HG03521 (cell line): Measurements from ENCODE around the gene LIME1.

Experiments used
- ATAC-seq: cut with Tn5 transposase; IDR thresholded peaks from one replicate; pipeline ENCODE4 v1.9.1; 2021; ENCODE audit warnings: mild to moderate bottlenecking, moderate library complexity; ENCODE audit not compliant: unreplicated experiment

Gene LIME1

GRCh38 chr20:63737945-63738686 is 1.7 kb downstream of the LIME1 start:
- ATAC-seq, result no peak

- no peak for ATAC-seq
Measured at GRCh38 chr20:63738687-63739129, 2.2 kb downstream of the LIME1 start.

- ATAC-seq, result peak; percentile 52
Measured at GRCh38 chr20:63739130-63740069, 2.9 kb downstream of the LIME1 start, which contains the start of gene SLC2A4RG. Gene SLC2A4RG, plus strand, starts transcription at chr20:63739776. Its CDS starts 137 bp downstream, at chr20:63739913.

GRCh38 chr20:63740070-63740626 is 3.7 kb downstream of the LIME1 start:
- peak; percentile 14 for ATAC-seq

- no peak for ATAC-seq
Measured at GRCh38 chr20:63740627-63741353, 4.3 kb downstream of the LIME1 start.

- no peak for ATAC-seq
Measured at GRCh38 chr20:63741354-63741675, 4.9 kb downstream of the LIME1 start.

- ATAC-seq, result no peak
Measured at GRCh38 chr20:63741676-63742380, 5.4 kb downstream of the LIME1 start.

GRCh38 chr20:63742381-63743024 is 6.0 kb downstream of the LIME1 start:
- no peak for ATAC-seq

- ATAC-seq, result no peak
Measured at GRCh38 chr20:63743210-63743970, 6.9 kb downstream of the LIME1 start.

- no peak for ATAC-seq
Measured at GRCh38 chr20:63744158-63744557, 7.7 kb downstream of the LIME1 start.

- ATAC-seq, result no peak
Measured at GRCh38 chr20:63744574-63745423, 8.3 kb downstream of the LIME1 start.

GRCh38 chr20:63745424-63745805 is 9.0 kb downstream of the LIME1 start:
- no peak for ATAC-seq

- no peak for ATAC-seq
Measured at GRCh38 chr20:63745961-63746731, 9.7 kb downstream of the LIME1 start.

- no peak for ATAC-seq
Measured at GRCh38 chr20:63746751-63747315, 10.4 kb downstream of the LIME1 start.

- no peak for ATAC-seq
Measured at GRCh38 chr20:63747622-63748069, 11.2 kb downstream of the LIME1 start.

- ATAC-seq, result no peak
Measured at GRCh38 chr20:63748070-63748933, 11.8 kb downstream of the LIME1 start.
